ENCODE results near the gene NUS1. TPM values are rescaled to one million over a fixed set of nuclear protein-coding genes. Genes with fewer than 3 reads are reported as not detected.
"Not testable (repeated sequence)": the region's sequence is repeated elsewhere in the genome, so short reads cannot be mapped to it uniquely, and the experiment has no call there.

Gene NUS1
- total and polyA plus RNA-seq, 7 donors: 13.2 to 31.4 (median 23.2) TPM

DNA sequence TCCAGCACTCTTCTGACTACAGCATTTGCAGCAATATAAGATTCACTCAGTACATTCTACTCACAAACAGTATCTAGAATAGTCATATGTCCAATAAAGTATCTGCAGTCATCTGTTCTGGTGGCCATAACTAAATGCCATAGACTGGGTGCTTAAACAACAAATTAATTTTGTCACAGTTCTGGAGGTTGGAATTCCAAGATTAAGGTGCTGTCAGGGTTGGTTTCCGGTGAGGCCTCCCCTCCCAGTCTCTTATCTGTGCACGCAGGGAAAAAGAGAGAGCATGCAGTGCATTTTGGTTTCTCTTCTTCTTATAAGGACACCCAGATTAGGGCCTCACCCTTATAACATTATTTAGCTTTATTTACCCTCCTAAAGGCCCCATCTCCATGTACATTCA, 21.3 kb upstream of the NUS1 start:
- H3K36me3 ChIP-seq: no peaks in the 10 kb centered on the region
- WGBS, 2 donors: 93 to 97% methylated on average over 2 of the region's 2 CpGs
- no peak for DNase-seq
- intact Hi-C loops (cut with DNase I): no loop called here
- TF ChIP-seq EP300 (IDR thresholded peaks at IDR 0.05): no peak
- TF ChIP-seq POLR2A (IDR thresholded peaks at IDR 0.05): no peak
- TF ChIP-seq POLR2AphosphoS5 (IDR thresholded peaks at IDR 0.05): no peak
- TF ChIP-seq, protein P1, sequence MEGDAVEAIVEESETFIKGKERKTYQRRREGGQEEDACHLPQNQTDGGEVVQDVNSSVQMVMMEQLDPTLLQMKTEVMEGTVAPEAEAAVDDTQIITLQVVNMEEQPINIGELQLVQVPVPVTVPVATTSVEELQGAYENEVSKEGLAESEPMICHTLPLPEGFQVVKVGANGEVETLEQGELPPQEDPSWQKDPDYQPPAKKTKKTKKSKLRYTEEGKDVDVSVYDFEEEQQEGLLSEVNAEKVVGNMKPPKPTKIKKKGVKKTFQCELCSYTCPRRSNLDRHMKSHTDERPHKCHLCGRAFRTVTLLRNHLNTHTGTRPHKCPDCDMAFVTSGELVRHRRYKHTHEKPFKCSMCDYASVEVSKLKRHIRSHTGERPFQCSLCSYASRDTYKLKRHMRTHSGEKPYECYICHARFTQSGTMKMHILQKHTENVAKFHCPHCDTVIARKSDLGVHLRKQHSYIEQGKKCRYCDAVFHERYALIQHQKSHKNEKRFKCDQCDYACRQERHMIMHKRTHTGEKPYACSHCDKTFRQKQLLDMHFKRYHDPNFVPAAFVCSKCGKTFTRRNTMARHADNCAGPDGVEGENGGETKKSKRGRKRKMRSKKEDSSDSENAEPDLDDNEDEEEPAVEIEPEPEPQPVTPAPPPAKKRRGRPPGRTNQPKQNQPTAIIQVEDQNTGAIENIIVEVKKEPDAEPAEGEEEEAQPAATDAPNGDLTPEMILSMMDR (IDR thresholded peaks at IDR 0.05): no peak
- H3K4me1 ChIP-seq: no peaks in the 10 kb centered on the region
- H3K4me3 ChIP-seq: no peak overlapping the region
- H3K9me3 ChIP-seq: no peaks in the 10 kb centered on the region
- no peaks in the 10 kb centered on the region for H3K27me3 ChIP-seq
- no peak overlapping the region for H3K27ac ChIP-seq

DNA sequence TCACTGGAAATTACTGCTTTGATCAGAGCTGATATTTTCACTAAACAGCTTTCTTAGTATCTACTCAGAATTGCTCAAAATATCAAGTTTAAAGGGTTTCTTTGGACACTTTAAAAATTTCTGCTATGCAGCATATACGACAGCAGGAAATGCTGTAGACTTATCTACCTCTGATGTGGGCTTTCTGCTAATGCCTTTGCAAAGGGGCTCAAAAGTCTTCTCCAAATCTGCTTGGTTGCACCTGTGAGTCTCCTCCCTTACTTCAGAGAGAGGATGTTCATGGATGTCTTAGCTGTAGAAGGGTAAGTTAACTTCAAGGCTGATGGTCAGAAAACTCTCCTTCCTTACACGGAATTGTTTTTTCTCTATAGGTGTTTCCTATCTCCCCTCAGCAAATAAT, 19.9 kb upstream of the NUS1 start:
- no peak overlapping the region for H3K27ac ChIP-seq
- intact Hi-C loops (cut with DNase I): no loop called here
- H3K36me3 ChIP-seq: no peaks in the 10 kb centered on the region
- H3K9me3 ChIP-seq: no peaks in the 10 kb centered on the region
- 72 to 89% methylated on average over 2 of the region's 2 CpGs for WGBS, 2 donors
- TF ChIP-seq POLR2AphosphoS5 (IDR thresholded peaks at IDR 0.05) (no peak), EP300 (IDR thresholded peaks at IDR 0.05) (no peak), POLR2A (IDR thresholded peaks at IDR 0.05) (no peak)
- TF ChIP-seq, protein P1 (IDR thresholded peaks at IDR 0.05): no peak
- no peaks in the 10 kb centered on the region for H3K27me3 ChIP-seq
- no peak overlapping the region for H3K4me3 ChIP-seq
- H3K4me1 ChIP-seq: no peaks in the 10 kb centered on the region
- DNase-seq: no peak

DNA sequence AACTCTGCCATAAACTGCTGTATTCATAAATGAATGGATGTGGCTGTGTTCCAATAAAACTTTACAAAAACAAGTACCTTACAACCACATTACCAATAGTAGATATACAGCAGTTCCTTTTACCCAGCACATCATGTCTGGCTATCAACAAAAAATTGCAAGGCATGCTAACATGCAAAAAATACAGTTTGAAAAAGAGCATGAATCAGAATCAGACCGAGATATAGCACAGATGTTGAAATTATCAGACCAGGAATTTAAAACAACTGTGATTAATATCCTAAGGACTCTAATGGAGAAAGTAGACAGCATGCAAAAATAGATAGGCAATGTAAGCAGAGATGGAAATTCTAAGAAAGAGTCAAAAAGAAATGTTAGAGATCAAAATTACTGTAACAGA, 8.4 kb upstream of the NUS1 start:
- Histone ChIP-seq H3K36me3 (no peaks in the 10 kb centered on the region), H3K27me3 (no peaks in the 10 kb centered on the region), H3K27ac (no peak overlapping the region), H3K4me1 (no peaks in the 10 kb centered on the region), H3K9me3 (no peaks in the 10 kb centered on the region), H3K4me3 (no peak overlapping the region)
- DNase-seq: no peak
- TF ChIP-seq EP300 (IDR thresholded peaks at IDR 0.05) (no peak), POLR2AphosphoS5 (IDR thresholded peaks at IDR 0.05) (no peak), POLR2A (IDR thresholded peaks at IDR 0.05) (no peak)
- TF ChIP-seq, protein P1 (IDR thresholded peaks at IDR 0.05): no peak
- 76 to 86% methylated on average over 1 of the region's 1 CpG for WGBS, 2 donors
- intact Hi-C loops (cut with DNase I): no loop called here

DNA sequence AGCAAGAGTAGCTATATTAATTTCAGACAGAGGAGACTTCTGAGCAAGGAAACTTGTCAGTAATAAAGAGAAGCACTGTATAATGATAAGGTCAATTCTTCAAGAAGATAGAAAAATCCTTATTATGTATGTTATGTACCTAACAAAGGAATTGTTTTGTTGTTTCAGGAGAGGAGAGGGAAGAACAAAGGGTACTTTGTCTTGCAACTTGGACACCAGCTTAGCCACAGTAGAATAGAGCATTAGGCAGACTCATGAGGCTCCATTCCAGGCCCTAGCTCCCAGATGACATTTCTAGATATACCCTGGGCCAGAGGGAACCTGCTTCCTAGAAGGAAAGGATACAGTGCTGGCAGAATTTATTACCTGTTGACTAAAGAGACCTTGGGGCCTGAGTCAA, 6.5 kb upstream of the NUS1 start:
- no peaks in the 10 kb centered on the region for H3K4me1 ChIP-seq
- no peak overlapping the region for H3K27ac ChIP-seq
- H3K36me3 ChIP-seq: no peaks in the 10 kb centered on the region
- no peaks in the 10 kb centered on the region for H3K9me3 ChIP-seq
- intact Hi-C loops (cut with DNase I): no loop called here
- H3K4me3 ChIP-seq: no peak overlapping the region
- no peaks in the 10 kb centered on the region for H3K27me3 ChIP-seq
- TF ChIP-seq, protein P1 (IDR thresholded peaks at IDR 0.05): no peak
- no peak for TF ChIP-seq EP300 (IDR thresholded peaks at IDR 0.05)
- no peak for TF ChIP-seq POLR2AphosphoS5 (IDR thresholded peaks at IDR 0.05)
- TF ChIP-seq POLR2A (IDR thresholded peaks at IDR 0.05): no peak
- no peak for DNase-seq

DNA sequence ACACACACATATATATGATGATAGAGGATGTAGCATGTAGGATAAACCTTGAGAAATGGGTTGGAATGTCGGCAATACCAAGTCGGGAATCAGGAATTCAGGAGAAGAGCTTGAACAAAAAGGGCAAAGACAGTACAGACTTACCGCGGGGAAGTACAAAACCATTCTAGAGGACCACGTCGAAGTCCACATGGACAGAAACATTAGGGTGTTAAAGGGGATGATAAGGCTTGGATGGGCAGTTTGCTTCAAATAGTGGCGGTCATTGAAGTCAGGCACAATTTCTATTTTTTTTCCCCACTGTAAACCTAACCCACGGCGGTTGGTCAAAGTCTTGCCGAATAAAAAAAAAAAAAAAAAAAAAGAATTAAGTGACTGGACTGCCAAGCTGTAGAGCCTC, 766 bp upstream of the NUS1 start:
- intact Hi-C loops (cut with DNase I): loop anchor here (2.0 to 10.0 kb wide), 2 partner anchors 72 to 1220 kb away; partner anchors contain the start of genes ASF1A and GOPC
- DNase-seq: no peak
- peak overlapping the region; percentile 76 to 84 (median 80) for H3K27ac ChIP-seq
- H3K4me1 ChIP-seq: peaks cover 0 to 39% (median 30%) of the 10 kb centered on the region in 4 donors
- peak overlapping the region in 3 of 4 donors; percentile 60 to 71 (median 70) for H3K4me3 ChIP-seq
- H3K27me3 ChIP-seq: no peaks in the 10 kb centered on the region
- no peaks in the 10 kb centered on the region for H3K9me3 ChIP-seq
- WGBS, 2 donors: 71 to 76% methylated on average over 10 of the region's 10 CpGs
- no peaks in the 10 kb centered on the region for H3K36me3 ChIP-seq
- no peak for TF ChIP-seq POLR2A (IDR thresholded peaks at IDR 0.05)

DNA sequence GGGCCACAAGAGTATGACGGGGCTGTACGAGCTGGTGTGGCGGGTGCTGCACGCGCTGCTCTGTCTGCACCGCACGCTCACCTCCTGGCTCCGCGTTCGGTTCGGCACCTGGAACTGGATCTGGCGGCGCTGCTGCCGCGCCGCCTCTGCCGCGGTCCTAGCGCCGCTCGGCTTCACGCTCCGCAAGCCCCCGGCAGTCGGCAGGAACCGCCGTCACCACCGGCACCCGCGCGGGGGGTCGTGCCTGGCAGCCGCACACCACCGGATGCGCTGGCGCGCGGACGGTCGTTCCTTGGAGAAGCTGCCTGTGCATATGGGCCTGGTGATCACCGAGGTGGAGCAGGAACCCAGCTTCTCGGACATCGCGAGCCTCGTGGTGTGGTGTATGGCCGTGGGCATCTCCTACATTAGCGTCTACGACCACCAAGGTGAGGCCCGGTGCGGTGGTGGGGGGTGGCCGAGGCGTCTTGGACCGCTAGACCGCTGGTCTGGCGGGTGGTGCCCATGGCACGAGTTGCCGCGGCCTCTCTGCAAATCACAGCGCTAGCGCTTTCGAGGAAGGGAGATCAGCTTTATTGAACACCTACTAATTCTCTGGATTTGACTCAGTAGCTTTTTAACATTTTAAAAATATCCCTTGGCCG, 511 bp downstream of the NUS1 start:
- peaks cover 0 to 50% (median 30%) of the 10 kb centered on the region in 4 donors for H3K4me1 ChIP-seq
- not testable (repeated sequence) for H3K9me3 ChIP-seq, H3K36me3 ChIP-seq, H3K27me3 ChIP-seq, DNase-seq
- H3K4me3 ChIP-seq: peak overlapping the region; percentile 60 to 71 (median 70)
- WGBS, 2 donors: 0 to 1% methylated on average over 49 to 50 of the region's 62 CpGs
- peak overlapping the region; percentile 76 to 84 (median 80) for H3K27ac ChIP-seq
- intact Hi-C loops (cut with DNase I): loop anchor here (2.0 to 10.0 kb wide), 2 partner anchors 73 to 1219 kb away; partner anchors contain the start of genes ASF1A and GOPC

Data from sigmoid colon (tissue), 7 donors.